Peyer's patch (tissue), 4 donors: ENCODE results near the gene KCTD1.

Experiments
- CTCF ChIP-seq, 6 experiments: fragments of 450-650 bp in 4 of 6; fragments of 200-600 bp in 2 of 6; sonication (generic) in 1 of 6; IDR thresholded peaks; one replicate each; pipeline ENCODE4 v1.5.1; 2017 to 2019; ENCODE audit warnings: antibody characterized with exemption in 6 of 6, mild to moderate bottlenecking in 3 of 6, moderate library complexity in 1 of 6
- POLR2A ChIP-seq, 2 donors: fragments of 450-650 bp; IDR thresholded peaks; one replicate each; pipeline ENCODE4 v1.5.1; 2017; ENCODE audit warnings: antibody characterized with exemption in 2 of 2, mild to moderate bottlenecking in 2 of 2, moderate library complexity in 2 of 2

DNA sequence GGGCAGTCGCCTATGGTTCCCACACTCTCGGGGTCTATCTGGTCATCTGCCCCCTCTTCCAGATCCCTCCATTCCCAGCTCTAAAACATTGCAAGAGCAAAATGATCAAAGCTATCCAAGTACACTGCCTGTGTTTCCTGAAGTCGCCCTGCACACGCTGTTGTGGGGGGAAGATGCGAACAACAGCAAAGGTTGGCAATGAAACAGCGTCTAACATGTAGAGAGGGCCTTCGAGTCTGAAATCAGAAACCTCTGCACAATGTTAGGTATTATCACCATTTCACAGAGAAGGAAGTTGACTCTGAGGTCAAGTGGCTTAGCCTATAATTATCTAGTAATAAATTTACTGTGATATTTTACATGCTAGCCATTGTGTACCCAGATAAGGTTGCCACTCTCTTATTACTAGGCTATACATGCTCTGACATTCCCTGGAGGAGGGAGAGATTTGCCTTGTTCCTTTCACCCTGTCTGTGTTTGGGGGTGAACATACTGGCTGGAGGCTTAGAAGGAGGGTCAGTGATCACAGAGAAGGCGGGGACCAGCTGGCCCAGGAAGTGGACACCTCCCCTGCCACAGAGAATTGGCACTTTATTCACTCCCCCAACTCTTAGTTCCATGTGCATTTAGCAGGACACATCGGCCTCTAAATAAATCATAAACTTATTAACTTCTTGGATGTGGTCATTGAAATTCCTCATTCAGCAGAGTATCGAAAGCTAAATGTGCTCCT is 36.8 kb downstream of the KCTD1 start:
- TF ChIP-seq POLR2A (IDR thresholded peaks at IDR 0.05): no peak
- TF ChIP-seq CTCF (IDR thresholded peaks at IDR 0.05): no peak
